ENCODE data around the gene NHLRC2. TPM values are rescaled to one million over a fixed set of nuclear protein-coding genes. Genes with fewer than 3 reads are reported as not detected.

NHLRC2 gene
- total RNA-seq, 2 experiments from 2014 or later, result 21.4 to 23.7 TPM

DNA sequence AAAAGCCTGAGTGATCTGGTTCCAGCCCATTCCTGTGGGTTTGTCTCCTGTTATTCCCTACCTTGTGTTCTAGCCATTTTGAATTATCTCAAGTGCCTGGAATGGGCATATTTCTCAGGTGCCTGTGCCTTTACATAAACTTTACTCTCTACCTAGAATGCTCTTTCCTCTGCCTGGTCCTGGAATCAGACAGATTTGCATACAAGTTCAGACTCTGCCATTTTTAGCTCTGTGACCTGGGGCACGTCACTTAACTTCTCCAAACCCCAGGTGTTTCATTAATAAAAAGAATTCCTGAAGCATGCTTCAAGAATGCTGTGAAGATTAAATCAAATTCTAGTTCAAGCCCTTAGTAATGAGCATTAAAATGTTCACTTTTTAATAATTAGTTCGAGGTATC is 8.4 kb upstream of the NHLRC2 start:
- POLR2A ChIA-PET, result no interaction called here
- Mint-ChIP-seq H3K27me3 (no peaks in the 10 kb centered on the region), H3K4me3 (no peak overlapping the region), H3K4me1 (peaks cover 28% of the 10 kb centered on the region), H3K36me3 (ENCODE audit: low read depth) (peaks cover 49% of the 10 kb centered on the region), H3K27ac (no peak overlapping the region), H3K9me3 (no peaks in the 10 kb centered on the region)
- CTCF ChIA-PET, result no interaction called here
- DNase-seq, result no peak

DNA sequence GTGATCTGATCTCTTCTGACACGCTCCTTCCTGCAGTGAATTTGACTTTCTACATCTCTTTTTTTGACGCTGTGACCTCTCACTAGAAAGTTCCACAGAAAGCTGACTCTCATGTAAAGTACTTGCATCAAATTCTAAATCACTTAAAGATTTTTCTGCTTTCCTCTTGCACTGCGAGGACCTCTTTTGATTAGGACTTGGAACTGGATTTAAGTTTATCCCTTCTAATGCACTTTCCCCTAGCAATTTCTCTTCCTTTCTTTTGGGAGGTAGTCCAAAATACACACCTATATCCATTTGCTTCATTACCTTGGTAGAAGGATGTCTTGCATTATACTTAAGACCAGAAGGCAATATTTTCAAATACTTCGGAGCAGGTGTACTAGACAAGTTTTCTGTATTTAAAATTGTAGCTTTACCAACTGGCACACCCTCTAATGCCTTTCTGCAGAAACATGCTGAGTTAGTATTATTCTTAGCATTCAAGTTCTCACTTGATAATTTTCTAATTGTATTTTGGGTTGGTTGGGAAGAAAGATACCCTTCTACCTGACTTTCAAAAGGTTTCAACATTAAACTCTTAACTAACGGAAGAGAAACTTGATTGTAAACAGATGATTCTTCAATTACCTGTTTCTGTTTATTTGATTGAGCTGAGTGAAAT is 5.2 kb upstream of the NHLRC2 start:
- peaks cover 47% of the 10 kb centered on the region for H3K4me1 Mint-ChIP-seq
- H3K4me3 Mint-ChIP-seq, result no peak overlapping the region
- no peak for DNase-seq
- peaks cover 46% of the 10 kb centered on the region for H3K36me3 Mint-ChIP-seq (ENCODE audit: low read depth)
- no peaks in the 10 kb centered on the region for H3K27me3 Mint-ChIP-seq
- no peaks in the 10 kb centered on the region for H3K9me3 Mint-ChIP-seq
- ChIA-PET POLR2A (no interaction called here), CTCF (interaction anchor here (0.6 kb wide), 1 partner anchor 23 kb away, joined by 3 read pairs; no protein-coding TSS in a partner anchor)
- no peak overlapping the region for H3K27ac Mint-ChIP-seq

DNA sequence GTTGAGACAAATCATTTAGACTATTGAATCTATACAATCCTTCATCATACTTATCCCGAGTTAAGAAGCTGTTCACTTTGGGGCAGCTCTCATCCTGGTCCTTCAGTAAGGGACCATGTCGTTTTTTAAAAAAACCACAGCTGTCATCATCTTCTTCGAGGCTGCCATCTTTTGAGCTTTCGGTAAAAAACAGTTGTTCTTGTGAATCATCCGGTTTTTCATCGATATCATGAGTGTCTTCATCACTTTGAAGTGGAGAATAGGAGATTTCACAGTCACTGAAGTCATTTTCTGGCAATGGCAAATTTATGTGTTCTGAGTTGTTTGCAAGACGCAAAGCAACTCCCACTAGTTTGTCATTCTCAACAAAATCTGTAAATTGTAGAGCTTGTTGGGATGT is 4.5 kb upstream of the NHLRC2 start:
- no peaks in the 10 kb centered on the region for H3K27me3 Mint-ChIP-seq
- ChIA-PET POLR2A (no interaction called here), CTCF (interaction anchor here (0.7 to 1.2 kb wide), 2 partner anchors 49 to 61 kb away, joined by 3 read pairs; no protein-coding TSS in a partner anchor)
- H3K9me3 Mint-ChIP-seq, result no peaks in the 10 kb centered on the region
- no peak overlapping the region for H3K4me3 Mint-ChIP-seq
- H3K27ac Mint-ChIP-seq, result no peak overlapping the region
- peaks cover 40% of the 10 kb centered on the region for H3K36me3 Mint-ChIP-seq (ENCODE audit: low read depth)
- no peak for DNase-seq
- H3K4me1 Mint-ChIP-seq, result peaks cover 47% of the 10 kb centered on the region

DNA sequence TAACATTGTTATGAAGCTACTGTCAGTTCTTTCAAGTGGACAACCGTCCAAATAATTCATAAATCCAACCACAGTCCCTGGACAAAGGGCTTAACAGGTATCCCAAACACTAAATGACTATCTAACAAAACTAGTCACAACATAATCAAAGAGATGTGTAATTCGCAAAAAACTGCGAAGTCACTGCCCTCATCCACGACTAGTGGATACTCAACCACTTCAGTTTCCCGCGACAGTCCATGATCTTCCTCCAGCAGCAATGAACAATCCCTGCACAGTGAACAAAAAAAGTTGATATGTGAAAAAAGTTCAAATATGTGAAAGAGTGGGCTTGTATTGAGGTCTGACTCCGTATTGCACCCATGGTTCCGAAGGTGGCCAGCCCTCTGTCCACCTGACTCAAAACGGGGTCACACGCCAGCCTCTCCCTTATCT is 866 bp upstream of the NHLRC2 start:
- Mint-ChIP-seq H3K4me1 (peaks cover 62% of the 10 kb centered on the region), H3K36me3 (ENCODE audit: low read depth) (peaks cover 31% of the 10 kb centered on the region)
- POLR2A ChIA-PET, result no interaction called here

DNA sequence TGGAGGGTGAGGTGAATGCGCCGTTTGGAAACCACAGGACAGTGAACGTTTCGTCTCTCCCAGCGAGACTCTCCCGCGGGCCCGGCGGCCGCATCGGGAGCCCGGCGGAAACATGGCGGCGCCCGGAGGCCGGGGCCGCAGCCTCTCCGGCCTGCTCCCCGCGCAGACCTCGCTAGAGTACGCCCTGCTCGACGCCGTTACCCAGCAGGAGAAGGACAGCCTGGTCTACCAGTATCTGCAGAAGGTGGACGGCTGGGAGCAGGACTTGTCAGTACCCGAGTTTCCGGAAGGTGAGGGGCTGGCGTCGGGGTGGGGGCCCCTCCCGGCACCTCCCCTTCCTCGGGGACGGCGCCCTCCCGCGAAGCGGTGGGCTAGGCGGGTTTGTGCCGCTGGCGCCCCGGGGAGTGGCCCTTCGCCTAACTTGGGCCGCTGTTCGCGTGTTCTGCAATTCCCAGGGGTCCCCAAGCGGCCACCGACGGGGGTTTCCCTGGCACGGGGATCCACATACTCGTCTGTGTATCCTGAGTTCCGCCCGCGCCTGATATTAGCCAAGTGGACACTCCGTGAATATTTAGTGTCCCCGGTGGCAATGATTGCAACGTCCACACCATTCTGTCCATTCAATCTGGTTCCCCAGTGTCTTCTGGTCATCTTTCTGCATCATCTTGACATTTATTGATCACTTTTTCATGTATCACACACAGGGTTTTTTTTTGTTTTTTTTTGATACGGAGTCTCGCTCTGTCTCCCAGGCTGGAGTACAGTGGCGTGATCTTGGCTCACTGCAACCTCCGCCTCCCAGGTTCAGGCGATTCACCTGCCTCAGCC is 514 bp downstream of the NHLRC2 start:
- Mint-ChIP-seq H3K9me3 (no peaks in the 10 kb centered on the region), H3K4me1 (peaks cover 59% of the 10 kb centered on the region), H3K4me3 (peak overlapping the region; percentile 97), H3K36me3 (ENCODE audit: low read depth) (peaks cover 31% of the 10 kb centered on the region), H3K27me3 (no peaks in the 10 kb centered on the region), H3K27ac (peak overlapping the region; percentile 98)
- POLR2A ChIA-PET, result no interaction called here
- DNase-seq, result peak; percentile 48
- CTCF ChIA-PET, result no interaction called here

More for the DNA sequence above, 866 bp upstream of the NHLRC2 start:
- CTCF ChIA-PET, result no interaction called here
- H3K27me3 Mint-ChIP-seq, result no peaks in the 10 kb centered on the region
- H3K9me3 Mint-ChIP-seq, result no peaks in the 10 kb centered on the region
- no peak for DNase-seq
- H3K27ac Mint-ChIP-seq, result peak overlapping the region; percentile 98
- H3K4me3 Mint-ChIP-seq, result peak overlapping the region; percentile 97

DNA sequence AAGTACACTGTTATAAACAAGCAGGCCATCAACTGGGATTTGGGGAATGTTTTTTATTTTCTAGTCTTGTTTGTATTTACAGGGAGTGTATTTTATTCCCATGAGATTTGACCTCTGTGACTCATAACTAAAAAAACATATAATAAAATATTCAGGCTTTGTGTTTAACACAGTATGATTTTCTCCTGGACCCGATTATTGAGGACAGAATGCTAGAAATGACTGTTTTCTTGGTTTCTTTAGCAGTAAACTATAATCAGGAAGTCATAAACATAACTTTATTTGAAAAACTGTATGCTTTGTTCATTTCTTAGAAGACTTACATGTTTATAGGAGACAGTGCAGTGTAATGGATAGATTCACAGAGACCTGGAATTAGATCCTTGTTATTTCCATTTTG is 2.1 kb downstream of the NHLRC2 start:
- POLR2A ChIA-PET, result no interaction called here
- Mint-ChIP-seq H3K4me1 (peaks cover 55% of the 10 kb centered on the region), H3K4me3 (peak overlapping the region; percentile 97), H3K27ac (no peak overlapping the region), H3K27me3 (no peaks in the 10 kb centered on the region), H3K36me3 (ENCODE audit: low read depth) (peaks cover 41% of the 10 kb centered on the region), H3K9me3 (peaks cover 9% of the 10 kb centered on the region)
- DNase-seq, result no peak
- CTCF ChIA-PET, result no interaction called here

DNA sequence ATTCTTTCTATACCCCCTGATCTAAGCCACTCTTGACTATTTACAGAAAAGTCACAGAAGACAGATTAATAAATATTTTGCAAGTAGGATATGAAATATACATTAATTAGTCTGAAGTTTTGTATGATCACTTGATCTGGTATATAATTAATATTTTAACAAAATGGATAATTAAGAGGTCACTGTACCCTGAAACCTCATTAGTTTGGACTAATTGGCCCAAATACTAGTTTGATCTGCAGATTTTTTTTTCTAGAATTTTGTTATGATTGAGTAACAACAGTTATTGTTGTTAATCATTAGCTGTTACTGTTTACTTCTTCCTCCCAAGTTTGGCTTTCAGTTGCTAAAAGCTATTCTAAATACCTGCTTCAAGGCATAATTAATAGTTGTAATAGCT is 2.7 kb downstream of the NHLRC2 start:
- ChIA-PET CTCF (interaction anchor here (0.6 kb wide), 1 partner anchor 97 kb away, joined by 3 read pairs; no protein-coding TSS in a partner anchor), POLR2A (interaction anchor here (0.6 kb wide), 1 partner anchor 16 kb away, joined by 3 read pairs; no protein-coding TSS in a partner anchor)
- Mint-ChIP-seq H3K27me3 (no peaks in the 10 kb centered on the region), H3K4me1 (peaks cover 50% of the 10 kb centered on the region), H3K9me3 (peaks cover 10% of the 10 kb centered on the region), H3K36me3 (ENCODE audit: low read depth) (peaks cover 42% of the 10 kb centered on the region), H3K4me3 (no peak overlapping the region), H3K27ac (no peak overlapping the region)
- no peak for DNase-seq

DNA sequence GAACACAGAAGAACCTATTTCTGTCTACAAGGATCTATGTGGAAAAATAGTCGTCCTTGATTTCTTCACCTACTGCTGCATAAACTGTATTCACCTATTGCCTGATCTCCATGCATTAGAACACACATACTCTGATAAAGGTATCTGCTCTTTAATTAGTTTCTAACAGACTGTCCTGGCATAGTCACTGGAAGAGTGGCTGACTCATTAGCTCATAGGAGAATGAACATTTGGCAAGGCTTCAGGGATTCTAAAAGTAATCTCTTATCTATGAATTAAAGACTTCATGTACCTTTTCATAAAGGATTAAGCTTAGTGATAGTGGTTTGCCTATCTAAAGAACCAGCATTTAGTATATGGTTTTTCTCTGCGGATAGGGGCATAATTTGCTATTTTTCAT is 4.1 kb downstream of the NHLRC2 start:
- Mint-ChIP-seq H3K4me1 (peaks cover 37% of the 10 kb centered on the region), H3K36me3 (ENCODE audit: low read depth) (peaks cover 47% of the 10 kb centered on the region), H3K27ac (no peak overlapping the region), H3K4me3 (no peak overlapping the region), H3K9me3 (peaks cover 10% of the 10 kb centered on the region), H3K27me3 (no peaks in the 10 kb centered on the region)
- POLR2A ChIA-PET, result no interaction called here
- no peak for DNase-seq
- CTCF ChIA-PET, result no interaction called here

DNA sequence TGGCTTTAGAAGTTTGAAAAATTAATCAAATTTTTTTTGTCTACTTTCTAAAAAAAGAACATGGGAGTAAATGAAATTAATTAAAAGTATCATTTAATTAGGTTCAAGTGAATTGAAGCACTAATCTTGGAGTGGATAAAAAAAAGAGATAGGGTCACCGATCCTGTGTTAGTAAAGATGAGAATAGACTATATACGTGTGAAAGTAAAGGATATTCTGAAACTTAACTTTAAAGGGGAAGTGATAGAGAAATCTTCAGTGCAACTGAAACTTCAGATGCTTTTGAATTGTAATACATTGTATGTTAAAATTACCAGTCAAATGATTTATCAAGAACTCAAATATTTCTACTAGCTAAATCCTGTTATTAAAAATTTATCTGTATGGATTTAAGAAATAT is 4.8 kb downstream of the NHLRC2 start:
- no peak overlapping the region for H3K27ac Mint-ChIP-seq
- ChIA-PET CTCF (no interaction called here), POLR2A (no interaction called here)
- H3K27me3 Mint-ChIP-seq, result no peaks in the 10 kb centered on the region
- peaks cover 48% of the 10 kb centered on the region for H3K36me3 Mint-ChIP-seq (ENCODE audit: low read depth)
- no peak for DNase-seq
- no peak overlapping the region for H3K4me3 Mint-ChIP-seq
- peaks cover 14% of the 10 kb centered on the region for H3K9me3 Mint-ChIP-seq
- peaks cover 31% of the 10 kb centered on the region for H3K4me1 Mint-ChIP-seq

DNA sequence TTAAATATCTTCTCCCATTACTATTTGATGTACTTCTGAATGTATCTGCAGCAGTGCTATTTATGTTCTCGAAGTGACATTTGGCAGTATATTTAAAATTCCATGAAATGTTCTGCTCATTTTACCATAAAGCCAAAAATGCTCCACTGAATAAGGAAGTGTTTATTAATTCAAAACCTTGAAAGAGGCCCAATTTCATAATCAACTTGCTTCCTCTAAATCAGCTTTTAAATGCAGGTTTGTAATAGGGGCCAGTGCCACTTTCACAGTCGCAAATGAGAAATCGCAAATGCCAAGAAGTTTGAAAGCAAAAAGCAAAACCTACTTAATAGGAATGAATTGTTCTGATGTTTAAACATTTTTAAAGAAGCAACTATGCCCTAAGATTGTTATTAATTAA is 11.4 kb downstream of the NHLRC2 start:
- ChIA-PET POLR2A (no interaction called here), CTCF (no interaction called here)
- Mint-ChIP-seq H3K4me3 (no peak overlapping the region), H3K27ac (no peak overlapping the region), H3K36me3 (ENCODE audit: low read depth) (peaks cover 44% of the 10 kb centered on the region), H3K9me3 (peaks cover 11% of the 10 kb centered on the region), H3K27me3 (no peaks in the 10 kb centered on the region), H3K4me1 (peaks cover 5% of the 10 kb centered on the region)
- no peak for DNase-seq

DNA sequence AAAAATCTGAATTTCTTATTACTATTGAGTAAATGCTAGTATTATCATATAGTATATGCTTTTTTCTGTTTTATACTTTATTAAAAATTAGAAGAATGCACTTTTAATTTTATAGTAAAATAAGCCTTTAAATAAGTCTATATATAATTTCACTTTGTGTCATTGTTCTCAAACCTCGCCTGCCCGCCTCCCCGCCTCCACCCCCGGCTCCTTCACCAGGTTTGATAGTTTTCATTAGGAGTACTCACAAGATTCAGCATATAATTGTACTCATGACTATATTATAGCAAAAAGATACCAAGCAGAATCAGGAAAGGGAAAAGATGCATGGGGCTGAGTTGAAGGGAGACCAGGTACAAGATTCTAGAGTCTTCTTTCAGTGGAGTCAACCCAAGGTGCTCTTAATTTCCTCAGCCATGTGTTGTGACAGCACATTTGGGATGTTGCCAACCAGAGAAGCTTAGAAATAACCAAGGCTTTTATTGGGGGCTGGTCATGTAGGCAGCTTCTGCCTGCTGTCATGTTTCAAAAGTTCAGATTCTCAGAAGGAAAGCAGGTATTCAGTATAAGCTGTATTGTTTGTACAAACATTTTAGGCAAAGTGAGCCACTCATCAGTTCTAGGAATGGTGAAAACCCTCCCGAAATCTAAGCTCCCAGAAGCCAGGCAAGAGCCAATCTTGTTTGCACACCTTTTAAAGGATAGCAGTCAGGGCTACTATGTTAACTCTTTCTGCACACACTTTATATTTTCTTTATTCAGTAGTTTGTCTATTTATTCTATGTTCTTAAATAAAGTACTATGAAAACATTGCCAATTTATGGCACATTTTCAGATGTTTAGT is 12.3 kb downstream of the NHLRC2 start:
- CTCF ChIA-PET, result no interaction called here

DNA sequence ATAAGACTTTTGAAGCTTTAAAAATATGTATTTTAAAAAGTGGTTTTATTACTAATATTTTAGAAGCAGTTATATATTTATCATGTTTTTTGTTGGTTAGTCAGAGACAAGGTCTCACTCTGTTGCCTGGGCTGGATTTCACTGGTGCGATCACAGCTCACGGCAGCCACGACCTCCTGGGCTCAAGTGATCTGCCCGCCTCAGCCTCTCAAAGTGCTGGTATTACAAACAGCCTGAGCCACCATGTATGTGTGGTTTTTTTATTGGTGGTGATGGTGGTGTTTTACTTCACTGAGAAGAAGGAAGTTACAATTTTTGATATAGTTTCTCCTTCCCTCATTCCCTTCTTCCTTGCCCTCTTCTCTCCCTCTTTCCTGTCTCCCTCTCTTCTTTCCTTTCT is 13.4 kb downstream of the NHLRC2 start:
- Mint-ChIP-seq H3K27ac (no peak overlapping the region), H3K27me3 (no peaks in the 10 kb centered on the region), H3K9me3 (peaks cover 15% of the 10 kb centered on the region), H3K4me3 (no peak overlapping the region), H3K4me1 (peaks cover 5% of the 10 kb centered on the region), H3K36me3 (ENCODE audit: low read depth) (peaks cover 43% of the 10 kb centered on the region)
- CTCF ChIA-PET, result no interaction called here
- POLR2A ChIA-PET, result no interaction called here
- DNase-seq, result no peak

More for the DNA sequence above, 12.3 kb downstream of the NHLRC2 start:
- H3K27me3 Mint-ChIP-seq, result no peaks in the 10 kb centered on the region
- H3K36me3 Mint-ChIP-seq (ENCODE audit: low read depth), result peaks cover 40% of the 10 kb centered on the region
- peaks cover 7% of the 10 kb centered on the region for H3K9me3 Mint-ChIP-seq
- H3K4me3 Mint-ChIP-seq, result no peak overlapping the region
- H3K27ac Mint-ChIP-seq, result no peak overlapping the region
- no peak for DNase-seq
- H3K4me1 Mint-ChIP-seq, result peaks cover 5% of the 10 kb centered on the region
- POLR2A ChIA-PET, result no interaction called here

DNA sequence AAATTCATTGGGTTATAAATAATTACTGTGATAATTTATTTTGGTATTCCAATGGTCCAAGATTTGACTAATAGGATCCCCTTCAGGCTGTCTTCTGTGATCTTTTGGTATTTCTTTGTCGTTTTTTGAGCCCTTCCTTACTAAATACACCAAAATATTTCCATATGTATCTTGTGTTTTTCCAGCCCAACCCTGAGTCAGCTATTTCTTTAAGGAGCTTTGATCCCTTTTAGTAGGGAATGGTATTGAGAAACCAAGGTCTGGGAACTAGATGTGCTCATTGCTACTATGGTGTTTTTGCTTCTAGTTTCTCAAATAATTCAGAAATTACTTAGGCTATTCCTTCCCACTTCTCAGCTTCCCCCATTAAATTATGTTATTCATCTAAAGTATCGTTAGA is 15.3 kb downstream of the NHLRC2 start:
- Mint-ChIP-seq H3K4me3 (no peak overlapping the region), H3K4me1 (peaks cover 5% of the 10 kb centered on the region), H3K9me3 (peaks cover 18% of the 10 kb centered on the region), H3K27ac (no peak overlapping the region), H3K27me3 (no peaks in the 10 kb centered on the region), H3K36me3 (ENCODE audit: low read depth) (peaks cover 34% of the 10 kb centered on the region)
- POLR2A ChIA-PET, result no interaction called here
- CTCF ChIA-PET, result no interaction called here
- no peak for DNase-seq

Measured in activated CD4-positive, alpha-beta T cell treated with anti-CD3 and anti-CD28 coated beads, Interleukin-2, amount 10 ng/mL, durations not matched to agents 7 days and 5 days (primary cell).